Kidney capillary endothelial cell (primary cell): Measurements from ENCODE around the gene THEMIS2.
A peak's percentile ranks its signal among the peaks of the same experiment; 100 is the strongest.
"Not testable (repeated sequence)": the region's sequence is repeated elsewhere in the genome, so short reads cannot be mapped to it uniquely, and the experiment has no call there.

Source experiments
- DNase-seq: peaks from one replicate; pipeline ENCODE4 v3.0.0-alpha.2; 2018; ENCODE audit warnings: low spot score

THEMIS2 gene

GRCh38 chr1:27872059-27872801, at the start of gene THEMIS2:
TSS of gene THEMIS2 (plus strand) at chr1:27872544. CDS start at chr1:27872572, 28 bp downstream.
- DNase-seq = no peak

GRCh38 chr1:27823784-27824183, 48.6 kb upstream of the THEMIS2 start:
- no peak for DNase-seq

GRCh38 chr1:27824411-27824810, 47.9 kb upstream of the THEMIS2 start:
- no peak for DNase-seq

- not testable (repeated sequence) for DNase-seq
Measured at GRCh38 chr1:27829339-27829960, 42.9 kb upstream of the THEMIS2 start.

GRCh38 chr1:27830621-27831440, 41.5 kb upstream of the THEMIS2 start, which contains the start of gene PPP1R8:
TSS of gene PPP1R8 (plus strand) at chr1:27830782. CDS start at chr1:27830836, 54 bp downstream.
- DNase-seq = peak; percentile 89

- peak; percentile 26 for DNase-seq
Measured at GRCh38 chr1:27831568-27832410, 40.6 kb upstream of the THEMIS2 start.

GRCh38 chr1:27832762-27833161, 39.6 kb upstream of the THEMIS2 start:
- DNase-seq = no peak

- no peak for DNase-seq
Measured at GRCh38 chr1:27833470-27833869, 38.9 kb upstream of the THEMIS2 start.

GRCh38 chr1:27835046-27835445, 37.3 kb upstream of the THEMIS2 start:
- DNase-seq = no peak

- DNase-seq = no peak
Measured at GRCh38 chr1:27835501-27835900, 36.8 kb upstream of the THEMIS2 start.

- DNase-seq = no peak
Measured at GRCh38 chr1:27849951-27850350, 22.4 kb upstream of the THEMIS2 start.

- DNase-seq = no peak
Measured at GRCh38 chr1:27855085-27855484, 17.3 kb upstream of the THEMIS2 start.

- no peak for DNase-seq
Measured at GRCh38 chr1:27856561-27857343, 15.6 kb upstream of the THEMIS2 start.

- not testable (repeated sequence) for DNase-seq
Measured at GRCh38 chr1:27857552-27857951, 14.8 kb upstream of the THEMIS2 start.

- peak; percentile 72 for DNase-seq
Measured at GRCh38 chr1:27858072-27858948, 14.0 kb upstream of the THEMIS2 start.

- DNase-seq = no peak
Measured at GRCh38 chr1:27858949-27859576, 13.3 kb upstream of the THEMIS2 start.

GRCh38 chr1:27861436-27861835, 10.9 kb upstream of the THEMIS2 start:
- no peak for DNase-seq

- no peak for DNase-seq
Measured at GRCh38 chr1:27862004-27862403, 10.3 kb upstream of the THEMIS2 start.
